Brain pericyte (primary cell): ENCODE measurements around the gene SLC29A3.
"Not testable (repeated sequence)": the region's sequence is repeated elsewhere in the genome, so short reads cannot be mapped to it uniquely, and the experiment has no call there.

Experiments
- DNase-seq: peaks from one replicate; pipeline ENCODE4 v3.0.0-alpha.2; 2012; ENCODE audit warnings: low read depth, low spot score

The SLC29A3 gene

GRCh38 chr10:71345694-71346093 lies 26.6 kb downstream of the SLC29A3 start:
- no peak for DNase-seq

GRCh38 chr10:71346731-71347130 lies 27.7 kb downstream of the SLC29A3 start:
- DNase-seq, result no peak

GRCh38 chr10:71347587-71348395 lies 28.7 kb downstream of the SLC29A3 start:
- DNase-seq, result no peak

- DNase-seq, result no peak
Observed at GRCh38 chr10:71348850-71349249, 29.8 kb downstream of the SLC29A3 start.

GRCh38 chr10:71349406-71349805 lies 30.3 kb downstream of the SLC29A3 start:
- no peak for DNase-seq

DNA sequence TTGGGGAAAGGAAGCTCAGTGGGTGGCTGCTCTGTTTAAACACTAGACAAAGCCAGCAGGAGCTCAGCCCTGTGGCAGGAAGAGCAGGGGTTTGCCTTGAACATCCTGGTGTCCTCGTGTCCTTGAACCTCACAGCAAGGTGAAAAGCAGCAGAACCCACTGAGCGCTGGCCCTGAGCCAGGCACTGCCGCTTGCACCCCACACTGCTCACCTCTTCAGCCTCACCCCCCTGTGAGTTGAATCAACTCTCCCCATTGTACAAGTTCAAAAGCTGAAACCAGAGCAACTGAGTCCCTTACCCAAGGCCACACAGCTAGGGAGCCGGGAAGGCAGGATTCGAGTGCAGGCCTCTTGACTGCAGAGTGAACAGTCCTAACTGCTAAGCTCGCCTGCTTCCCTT lies 32.0 kb downstream of the SLC29A3 start:
- DNase-seq, result no peak

DNA sequence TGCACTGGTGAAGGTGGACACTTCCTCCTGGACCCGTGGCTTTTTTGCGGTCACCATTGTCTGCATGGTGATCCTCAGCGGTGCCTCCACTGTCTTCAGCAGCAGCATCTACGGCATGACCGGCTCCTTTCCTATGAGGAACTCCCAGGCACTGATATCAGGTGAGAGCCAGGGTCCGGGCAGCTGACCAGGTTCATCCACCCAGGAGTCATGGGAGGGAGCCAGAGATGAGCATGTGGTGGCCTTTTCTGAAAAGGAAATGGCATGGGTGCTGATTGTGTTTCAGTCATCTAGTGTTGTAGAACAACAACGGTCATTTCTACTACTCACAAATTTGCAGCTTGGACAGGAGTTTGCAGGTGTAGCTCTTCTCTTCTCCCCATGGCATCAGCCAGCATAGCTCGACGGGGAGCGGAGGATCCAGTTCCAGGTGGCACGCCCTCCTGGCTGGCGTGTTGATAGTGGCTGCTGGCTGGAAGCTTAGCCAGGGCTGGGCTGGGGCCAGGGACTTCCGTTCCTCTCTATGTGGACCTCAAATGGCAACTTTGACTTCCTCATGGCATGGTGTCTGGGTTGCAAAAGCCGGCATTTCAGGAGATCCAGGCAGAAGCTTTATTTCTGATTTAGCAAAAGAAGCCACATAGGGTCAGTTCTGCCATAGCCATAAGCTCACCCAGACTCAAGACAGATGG lies 32.7 kb downstream of the SLC29A3 start:
- no peak for DNase-seq

- DNase-seq, result no peak
Observed at GRCh38 chr10:71353639-71354038, 34.6 kb downstream of the SLC29A3 start.

DNA sequence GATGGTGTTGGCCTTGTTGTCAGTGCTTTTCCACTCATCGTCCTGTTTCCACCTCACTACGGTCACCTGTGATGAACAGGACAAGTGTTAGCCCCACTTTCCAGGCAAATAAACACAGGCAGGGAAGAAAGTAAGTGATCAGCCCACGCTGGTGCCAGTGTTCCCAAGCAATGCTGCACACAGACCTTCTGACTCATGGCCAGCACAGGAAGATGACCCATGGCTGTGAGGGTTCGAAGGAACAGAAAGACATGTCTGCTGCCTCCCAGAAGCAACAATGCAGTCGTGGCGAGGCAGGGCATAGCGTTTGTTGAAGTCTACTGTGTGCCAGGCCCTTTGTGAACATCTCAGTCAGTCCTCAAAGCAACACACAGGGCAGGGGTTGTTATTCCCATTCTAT lies 35.7 kb downstream of the SLC29A3 start:
- no peak for DNase-seq

DNA sequence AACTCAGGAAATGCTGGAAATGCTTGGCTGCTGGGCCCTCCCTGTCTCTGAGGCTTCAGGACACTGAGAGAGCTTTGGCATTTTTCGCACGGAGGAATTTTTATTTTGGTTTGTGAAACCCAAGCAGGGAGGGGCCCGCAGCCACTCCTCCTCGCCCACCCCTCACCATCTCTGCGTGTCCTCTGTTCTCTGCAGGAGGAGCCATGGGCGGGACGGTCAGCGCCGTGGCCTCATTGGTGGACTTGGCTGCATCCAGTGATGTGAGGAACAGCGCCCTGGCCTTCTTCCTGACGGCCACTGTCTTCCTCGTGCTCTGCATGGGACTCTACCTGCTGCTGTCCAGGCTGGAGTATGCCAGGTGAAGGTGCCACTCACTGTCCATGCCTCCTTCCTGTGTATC lies 36.8 kb downstream of the SLC29A3 start:
- DNase-seq, result no peak

GRCh38 chr10:71357792-71358265 lies 38.8 kb downstream of the SLC29A3 start:
- no peak for DNase-seq

DNA sequence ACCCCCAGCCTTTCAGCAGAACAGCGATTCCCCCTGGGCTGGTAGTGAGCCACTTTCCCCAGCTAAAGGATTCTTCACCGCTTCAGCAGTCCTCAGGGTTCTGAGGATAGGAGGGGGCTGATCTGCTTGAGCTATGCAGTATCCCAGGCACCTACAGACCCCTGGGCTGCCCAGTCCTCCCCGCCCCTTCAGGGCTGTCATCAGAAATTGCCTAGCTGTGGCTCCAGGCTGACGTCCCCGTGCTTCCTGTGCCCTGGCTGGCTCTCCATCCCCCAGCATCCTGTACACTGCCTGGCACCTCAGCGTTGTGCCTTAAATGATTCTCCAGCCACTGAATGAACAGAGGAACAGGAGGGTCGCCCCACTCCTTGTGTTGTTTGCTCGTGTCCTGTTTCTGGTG lies 39.2 kb downstream of the SLC29A3 start:
- no peak for DNase-seq

DNA sequence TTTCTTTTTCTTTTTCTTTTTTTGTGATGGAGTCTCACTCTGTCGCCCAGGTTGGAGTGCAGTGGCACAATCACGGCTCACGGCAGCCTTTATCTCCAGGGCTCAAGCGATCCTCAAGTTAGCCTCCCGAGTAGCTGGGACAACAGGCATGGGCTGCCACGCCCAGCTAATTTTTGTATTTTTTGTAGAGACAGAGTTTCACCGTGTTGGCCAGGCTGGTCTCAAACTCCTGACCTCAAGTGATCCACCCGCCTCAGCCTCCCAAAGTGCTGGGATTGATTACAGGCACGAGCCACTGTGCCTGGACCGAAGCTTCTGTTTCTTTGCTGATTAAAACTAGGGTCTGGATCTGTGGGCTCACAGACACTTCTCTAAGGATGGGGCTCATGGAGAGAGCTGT lies 39.8 kb downstream of the SLC29A3 start:
- not testable (repeated sequence) for DNase-seq

DNA sequence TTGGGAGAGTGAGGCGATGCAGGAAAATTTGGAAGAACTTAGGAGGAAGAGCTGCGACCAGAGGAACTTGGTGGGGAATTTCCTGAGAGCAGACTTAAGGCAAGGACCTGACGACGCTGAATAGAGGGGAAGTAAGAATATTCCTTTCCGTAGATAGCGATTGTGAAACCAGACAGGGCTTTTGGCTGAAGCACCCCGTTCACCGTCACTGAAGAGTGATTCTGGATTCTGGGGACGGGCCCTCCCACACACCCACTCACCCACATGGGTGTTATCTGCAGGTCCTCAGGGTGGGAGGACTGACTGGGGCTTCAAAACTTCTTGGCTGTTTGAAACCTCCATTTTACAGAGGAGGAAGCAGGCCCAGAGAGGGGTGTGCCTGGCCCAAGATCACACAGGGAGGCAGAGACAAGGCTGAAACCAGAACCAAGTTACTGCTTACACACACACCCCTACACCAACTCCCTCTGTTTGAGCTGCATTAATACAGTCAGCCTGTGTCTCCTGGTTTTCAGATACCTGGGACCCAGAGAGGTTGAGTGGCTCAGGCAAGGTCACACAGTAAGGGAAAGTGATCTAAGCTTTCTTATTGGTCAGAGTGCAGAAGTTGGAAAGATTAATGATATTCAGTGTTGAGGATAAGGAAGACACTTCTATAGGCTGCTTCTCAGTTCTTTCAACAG lies 40.4 kb downstream of the SLC29A3 start:
- no peak for DNase-seq

DNA sequence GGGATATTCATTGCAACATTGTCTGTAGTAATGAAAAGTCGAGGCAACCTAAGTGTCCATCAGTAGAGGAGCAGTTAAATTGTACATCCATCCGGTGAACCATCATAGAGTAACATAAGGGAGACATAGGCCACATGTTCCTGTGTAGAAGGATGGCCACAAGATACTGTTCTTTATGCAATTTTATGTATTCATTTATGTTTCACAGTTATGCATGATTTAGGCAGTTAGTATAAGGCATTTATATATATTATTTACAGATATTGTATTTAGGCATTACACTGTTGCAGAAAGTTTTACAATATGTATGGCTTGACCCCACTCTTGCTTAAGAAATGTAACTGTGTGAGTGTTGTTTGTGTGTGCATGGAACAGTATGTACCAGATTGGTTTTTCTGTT lies 41.7 kb downstream of the SLC29A3 start:
- DNase-seq, result no peak

DNA sequence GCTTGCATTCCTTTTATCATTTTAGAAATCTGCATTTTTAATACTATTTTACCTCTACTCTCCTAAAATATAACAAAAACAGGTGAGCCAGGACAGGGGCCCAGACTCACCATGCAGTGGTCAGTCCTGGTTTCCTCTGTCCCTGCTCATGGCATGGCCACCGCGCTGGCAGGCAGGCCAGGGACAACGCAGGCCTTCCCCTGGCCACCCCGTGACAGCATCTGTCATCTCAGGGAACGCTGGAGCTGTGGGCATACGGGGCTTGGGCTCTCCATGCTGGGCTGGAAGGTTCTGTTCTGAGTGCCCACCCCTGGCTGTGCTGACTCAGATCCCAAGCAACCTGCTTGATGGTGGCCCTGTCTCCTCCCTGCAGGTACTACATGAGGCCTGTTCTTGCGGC lies 42.5 kb downstream of the SLC29A3 start:
- DNase-seq, result no peak

GRCh38 chr10:71362141-71362540 lies 43.1 kb downstream of the SLC29A3 start:
- no peak for DNase-seq

GRCh38 chr10:71363936-71364335 lies 44.9 kb downstream of the SLC29A3 start:
- DNase-seq, result no peak

GRCh38 chr10:71365366-71365765 lies 46.3 kb downstream of the SLC29A3 start:
- DNase-seq, result no peak

GRCh38 chr10:71366690-71367089 lies 47.6 kb downstream of the SLC29A3 start:
- no peak for DNase-seq

GRCh38 chr10:71367271-71367670 lies 48.2 kb downstream of the SLC29A3 start:
- DNase-seq, result no peak

GRCh38 chr10:71368176-71368575 lies 49.1 kb downstream of the SLC29A3 start:
- DNase-seq, result no peak

DNA sequence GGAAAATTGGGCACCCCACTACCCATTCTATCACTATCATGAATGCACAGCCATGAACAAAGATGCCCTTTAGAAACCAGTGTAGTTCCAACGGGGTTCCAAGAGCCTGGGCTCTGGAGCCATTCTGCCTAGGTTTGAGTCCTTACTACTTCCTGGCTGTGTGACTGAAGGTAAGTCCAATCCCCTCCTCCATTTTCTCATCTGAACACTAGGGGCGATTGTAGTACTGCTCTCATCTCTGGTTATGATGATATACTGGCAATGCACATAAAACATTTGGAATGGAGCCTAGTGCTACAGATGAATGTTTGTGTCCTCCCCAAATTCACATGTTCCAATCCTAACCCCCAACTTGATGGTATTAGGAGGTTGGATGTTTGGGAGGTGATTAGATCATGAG lies 49.6 kb downstream of the SLC29A3 start:
- DNase-seq, result no peak
